Activated CD4-positive, alpha-beta T cell treated with anti-CD3 and anti-CD28 coated beads, Interleukin-2, Interleukin-4, amounts not matched to agents 100 ng/mL and 50 ng/mL, durations not matched to agents 16 hours and 8 hours (primary cell): ENCODE data around the gene PALLD.

Experiments used
- DNase-seq: peaks from one replicate; pipeline ENCODE4 v3.0.0-alpha.2; 2020; ENCODE audit warnings: low spot score

The PALLD gene

DNA sequence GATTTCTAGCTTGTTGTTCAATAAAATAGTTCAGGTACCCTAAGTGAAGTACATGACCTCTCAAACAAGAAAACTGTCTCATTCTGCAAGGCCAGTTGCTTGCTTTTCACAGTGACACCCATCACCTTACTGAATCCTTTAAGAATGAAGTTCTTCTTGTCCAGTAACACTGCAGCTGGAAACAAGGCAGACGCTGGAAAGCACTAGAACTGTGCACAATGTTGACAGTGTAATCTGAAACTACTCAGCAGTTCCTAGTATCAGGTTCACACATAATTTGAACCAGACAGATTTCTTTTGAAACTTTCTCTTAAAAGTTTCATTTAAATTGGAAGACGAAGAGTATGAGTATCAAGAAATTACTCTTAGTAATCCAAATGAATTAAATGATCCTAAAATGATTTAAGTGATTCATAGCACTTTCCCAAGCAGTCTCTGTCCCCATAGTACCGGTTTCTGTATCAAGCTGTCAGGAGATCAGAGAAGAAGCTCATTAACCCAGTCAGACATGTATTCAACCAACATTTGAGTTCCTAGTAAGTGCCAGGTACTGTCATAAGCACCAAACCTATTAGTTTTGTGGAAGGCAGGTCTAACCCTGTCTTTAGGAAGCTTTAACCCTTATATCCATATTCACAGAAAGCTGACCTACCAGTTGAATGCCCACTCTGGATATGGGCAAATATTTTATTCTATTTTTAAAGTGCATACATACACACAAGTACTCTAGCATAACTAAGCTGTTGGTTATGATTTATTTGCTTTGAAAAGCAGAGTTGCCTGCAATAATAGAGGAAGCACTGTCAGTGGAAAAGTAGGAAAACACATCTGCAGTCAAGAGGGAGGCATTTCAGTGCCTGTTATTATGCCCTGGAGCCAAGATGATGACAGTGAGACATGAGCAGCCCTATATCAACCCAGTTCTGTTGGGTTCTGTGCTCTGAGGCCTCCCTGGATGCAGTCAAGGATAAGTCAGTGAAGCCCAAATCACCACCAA, 63.6 kb downstream of the PALLD start:
- DNase-seq: no peak

DNA sequence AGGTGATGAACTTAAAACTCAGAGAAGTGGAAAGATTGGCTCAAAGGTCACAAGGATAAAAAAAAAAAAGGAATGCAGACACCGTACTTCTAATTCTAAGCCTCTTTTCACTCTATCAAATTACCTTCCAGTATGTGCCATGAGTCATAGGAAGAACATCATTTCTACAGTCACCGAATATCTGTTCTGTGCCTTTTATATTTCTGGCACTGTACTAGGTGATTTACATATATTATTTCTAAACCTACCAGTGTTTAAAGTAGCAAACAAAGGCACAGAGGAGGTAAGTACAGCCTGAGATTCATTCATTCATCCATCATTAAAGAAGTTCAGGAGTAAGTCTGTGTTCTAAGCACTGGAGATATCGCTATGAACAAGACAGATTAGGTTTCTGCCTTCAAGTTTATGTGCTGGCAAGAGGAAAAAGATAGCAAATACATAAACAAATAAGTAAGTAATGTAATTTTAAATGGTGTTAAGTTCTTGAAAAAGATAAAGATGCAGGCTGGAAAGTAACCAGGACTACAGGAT, 65.3 kb downstream of the PALLD start:
- DNase-seq: no peak

GRCh38 chr4:168564023-168564422, 67.2 kb downstream of the PALLD start:
- DNase-seq: no peak

DNA sequence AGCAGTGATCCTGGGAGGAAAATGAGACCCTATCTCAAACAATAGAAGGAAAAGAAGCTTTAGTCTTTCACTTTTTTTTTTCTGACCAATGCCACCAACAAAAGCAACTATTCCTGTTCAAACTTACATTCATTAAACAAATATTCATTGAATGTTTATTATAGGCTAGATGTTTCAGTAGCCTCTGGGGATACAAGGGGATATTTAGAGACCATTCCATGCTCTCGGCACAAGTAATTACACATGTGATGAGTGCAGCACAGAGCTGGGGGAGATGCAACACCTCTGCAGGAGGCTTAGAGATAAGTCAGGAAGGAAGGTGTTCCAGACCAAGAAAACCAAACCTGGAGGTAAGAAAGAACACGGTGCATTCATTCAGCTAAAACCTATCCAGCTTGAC, 68.3 kb downstream of the PALLD start:
- no peak for DNase-seq

- no peak for DNase-seq
Observed at GRCh38 chr4:168566726-168567125, 69.9 kb downstream of the PALLD start.

DNA sequence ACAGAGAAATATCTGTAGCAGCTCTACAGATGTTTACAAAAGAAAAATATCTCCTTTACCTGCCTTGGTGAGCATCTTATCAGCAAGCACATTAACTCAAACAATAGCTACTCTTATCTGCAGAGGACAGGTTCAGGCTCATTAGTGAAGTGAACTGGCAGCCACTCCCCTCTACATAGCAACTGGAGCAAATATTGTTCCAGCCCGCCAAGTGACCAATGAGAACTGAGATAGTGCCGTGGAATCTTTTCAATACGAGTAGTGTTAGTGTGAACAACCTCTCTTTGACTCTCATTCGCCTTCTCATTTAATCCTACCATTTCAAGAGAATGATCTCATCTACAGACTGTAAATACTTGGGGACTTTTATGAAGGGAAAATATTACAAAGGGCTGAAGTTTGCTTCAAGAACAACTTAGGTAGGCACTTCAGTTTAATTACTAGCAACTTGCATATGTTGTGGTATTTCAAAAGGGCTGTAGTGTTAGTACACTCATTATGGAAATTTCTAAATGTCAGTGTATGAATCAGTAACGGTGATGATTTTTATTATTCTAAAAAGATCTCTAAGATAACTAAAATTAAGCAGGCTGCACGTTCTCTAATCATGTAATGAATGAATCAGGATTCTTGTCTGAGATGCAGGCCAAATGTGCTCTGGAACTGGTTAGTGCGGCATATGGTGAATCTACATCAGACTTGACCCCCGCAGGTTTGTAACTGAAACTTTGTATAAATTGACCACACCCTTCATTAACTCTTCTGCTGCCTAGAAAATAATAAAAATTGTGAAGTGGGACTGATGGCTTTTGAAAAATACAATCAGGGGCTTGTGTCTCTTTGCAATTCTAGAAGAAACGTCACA, 72.4 kb downstream of the PALLD start:
- DNase-seq: peak; percentile 6

DNA sequence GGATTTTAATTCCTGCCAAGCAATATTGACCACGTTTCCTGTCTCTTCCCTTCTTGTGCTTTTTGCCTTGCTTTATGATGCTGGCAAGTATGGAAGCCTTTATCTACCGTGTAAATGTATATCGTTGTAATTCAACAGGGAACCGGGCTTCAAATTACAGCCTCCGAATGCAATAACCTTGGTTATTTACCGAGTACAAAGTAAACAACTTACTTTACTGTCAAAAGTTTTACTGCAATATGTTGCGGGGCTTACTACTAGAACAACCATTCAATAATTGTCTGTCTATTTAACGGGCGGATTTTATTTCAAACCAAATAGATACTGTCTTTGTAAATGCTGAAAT, 73.1 kb downstream of the PALLD start:
- DNase-seq: no peak

DNA sequence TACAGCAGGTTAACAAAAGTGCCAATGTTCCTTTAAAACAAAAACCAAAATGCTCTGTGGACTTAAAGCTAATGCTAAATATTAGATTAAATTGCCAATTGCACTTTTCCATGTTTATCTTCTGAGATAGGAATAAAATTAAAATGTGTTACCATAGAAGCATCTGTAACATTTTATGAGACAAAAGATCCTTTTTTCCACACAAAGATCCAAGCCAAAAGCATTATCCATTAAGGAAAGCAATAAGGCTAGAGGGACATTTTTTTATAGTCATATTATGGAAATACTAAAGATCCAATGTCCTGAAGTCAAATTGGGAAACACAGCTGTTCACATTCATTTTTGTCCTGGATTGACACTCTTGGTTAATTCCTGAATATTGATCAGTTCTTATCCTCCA, 73.6 kb downstream of the PALLD start:
- no peak for DNase-seq

- DNase-seq: no peak
Observed at GRCh38 chr4:168572002-168572401, 75.2 kb downstream of the PALLD start.

- DNase-seq: no peak
Observed at GRCh38 chr4:168573870-168574269, 77.0 kb downstream of the PALLD start.

DNA sequence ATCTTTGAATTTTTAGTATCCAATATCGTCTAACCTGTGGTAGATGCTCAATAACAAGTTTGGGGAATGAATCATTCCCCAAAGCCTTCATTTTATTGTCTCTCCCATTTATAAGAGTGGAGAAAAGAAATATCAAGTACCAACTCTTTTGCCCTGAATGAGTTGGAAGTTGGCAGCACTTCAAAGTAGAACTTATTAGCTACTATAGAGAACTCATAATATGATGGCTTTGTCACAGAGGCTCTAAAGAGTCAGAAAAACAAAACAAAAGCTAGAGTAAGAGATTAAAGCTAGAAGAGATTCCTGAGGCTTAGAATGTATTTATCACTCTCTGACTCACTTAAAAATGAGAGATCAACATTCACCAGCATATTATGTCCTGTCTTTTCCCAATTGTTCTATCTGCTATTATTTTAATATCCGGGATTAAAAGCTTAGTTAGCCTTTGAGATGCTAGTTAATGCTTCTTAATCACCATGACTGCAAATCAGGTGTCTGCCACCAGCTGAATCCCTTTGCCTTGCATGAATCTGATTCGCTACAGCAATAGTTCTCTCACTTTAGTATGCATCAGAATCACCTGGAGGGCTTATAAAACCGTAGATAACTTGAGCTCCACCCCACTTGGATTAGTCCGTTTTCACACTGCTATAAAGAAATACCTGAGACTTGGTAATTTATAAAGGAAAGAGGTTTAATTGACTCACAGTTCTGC, 77.9 kb downstream of the PALLD start:
- DNase-seq: no peak

- DNase-seq: no peak
Observed at GRCh38 chr4:168575473-168575872, 78.6 kb downstream of the PALLD start.

GRCh38 chr4:168577624-168578023, 80.8 kb downstream of the PALLD start:
- DNase-seq: no peak

DNA sequence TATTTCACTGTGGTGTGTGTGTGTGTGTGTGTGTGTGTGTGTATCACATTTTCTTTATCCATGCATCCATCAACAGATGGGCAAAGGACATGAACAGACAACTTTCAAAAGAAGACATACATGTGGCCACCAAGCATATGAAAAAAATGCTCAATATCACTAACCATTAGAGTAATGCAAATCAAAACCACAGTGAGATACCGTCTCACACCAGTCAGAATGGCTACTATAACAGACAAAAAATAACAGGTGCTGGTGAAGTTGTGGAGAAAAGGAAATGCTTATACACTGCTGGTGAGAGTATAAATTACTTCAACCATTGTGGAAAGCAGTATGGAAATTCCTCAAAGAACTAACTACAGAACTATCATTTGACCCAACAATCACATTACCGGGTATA, 83.4 kb downstream of the PALLD start:
- DNase-seq: no peak

DNA sequence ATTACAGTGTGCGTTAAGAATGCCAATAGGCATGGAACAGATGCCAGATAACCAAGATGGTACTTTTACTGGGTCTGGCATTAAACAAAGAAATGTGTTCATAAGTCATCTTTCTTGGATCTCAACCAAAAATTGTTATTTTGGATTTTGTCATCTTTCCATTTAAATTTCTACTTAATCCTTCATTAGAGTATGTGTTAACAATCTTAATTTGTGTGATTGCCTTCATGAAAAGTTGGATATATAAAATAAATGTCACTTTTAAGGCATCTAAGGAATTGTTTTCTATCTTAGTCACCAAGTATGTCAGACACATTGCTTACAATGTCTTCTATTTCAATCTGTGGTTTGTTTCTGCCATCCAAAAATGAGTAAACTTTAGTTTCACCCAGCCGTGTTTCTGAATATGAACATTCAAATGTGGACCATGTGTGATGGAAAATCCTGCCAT, 87.5 kb downstream of the PALLD start:
- peak; percentile 16 for DNase-seq

GRCh38 chr4:168585168-168586091, 88.6 kb downstream of the PALLD start:
- DNase-seq: peak; percentile 24

DNA sequence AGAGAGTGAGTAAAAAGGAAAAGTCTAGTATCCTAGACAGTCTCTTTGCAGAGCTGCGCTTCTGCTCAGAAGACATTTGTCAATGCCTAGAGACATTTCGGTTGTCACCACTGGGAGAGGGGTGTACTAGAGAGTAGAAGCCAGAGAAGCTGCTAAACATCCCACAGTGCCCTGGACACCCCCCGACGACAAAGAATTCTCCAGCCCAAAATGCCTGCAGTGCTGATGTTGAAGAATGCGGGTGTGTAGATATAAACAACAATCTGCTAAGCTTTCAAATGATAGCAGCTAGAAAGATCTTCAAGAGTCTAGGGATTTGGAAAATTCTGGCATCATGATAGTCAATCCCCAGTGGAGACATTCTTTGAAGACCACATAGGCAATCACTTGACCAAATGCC, 90.1 kb downstream of the PALLD start:
- no peak for DNase-seq

DNA sequence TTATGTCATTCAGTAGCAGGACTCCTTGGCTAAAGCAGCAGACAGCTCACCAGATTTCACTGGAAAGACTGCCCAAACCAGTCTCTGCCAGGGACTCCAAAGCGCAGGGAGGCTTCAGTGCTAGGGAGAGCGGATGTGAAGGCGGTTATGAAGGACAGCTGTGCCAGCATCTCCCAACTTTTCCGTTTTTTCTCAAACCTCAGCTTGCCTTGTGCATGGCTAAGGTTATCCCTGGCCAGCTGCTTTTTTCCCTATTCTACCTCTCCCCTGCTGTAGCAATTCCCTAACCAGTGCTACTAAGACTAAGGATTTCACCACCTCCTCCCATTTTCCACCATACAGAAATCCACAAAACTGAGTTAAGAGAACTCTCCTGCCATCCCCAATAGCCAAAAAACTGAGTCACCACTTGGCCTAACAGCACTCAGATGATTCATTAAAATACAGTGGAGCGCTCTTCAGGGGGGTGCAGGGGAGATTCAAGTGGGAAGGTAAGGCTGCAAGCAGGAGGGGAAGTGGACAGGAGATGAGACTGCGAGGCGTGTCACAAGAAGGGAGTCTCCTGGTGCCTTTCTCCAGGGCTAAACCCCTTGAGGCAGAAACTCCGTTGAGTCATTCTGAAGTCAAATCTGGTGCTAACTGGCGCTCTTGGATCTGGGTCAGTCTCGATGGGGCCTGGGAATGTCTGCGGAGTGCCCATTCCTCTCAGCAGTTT, 90.7 kb downstream of the PALLD start:
- no peak for DNase-seq

GRCh38 chr4:168588916-168589531, 92.2 kb downstream of the PALLD start:
- no peak for DNase-seq

DNA sequence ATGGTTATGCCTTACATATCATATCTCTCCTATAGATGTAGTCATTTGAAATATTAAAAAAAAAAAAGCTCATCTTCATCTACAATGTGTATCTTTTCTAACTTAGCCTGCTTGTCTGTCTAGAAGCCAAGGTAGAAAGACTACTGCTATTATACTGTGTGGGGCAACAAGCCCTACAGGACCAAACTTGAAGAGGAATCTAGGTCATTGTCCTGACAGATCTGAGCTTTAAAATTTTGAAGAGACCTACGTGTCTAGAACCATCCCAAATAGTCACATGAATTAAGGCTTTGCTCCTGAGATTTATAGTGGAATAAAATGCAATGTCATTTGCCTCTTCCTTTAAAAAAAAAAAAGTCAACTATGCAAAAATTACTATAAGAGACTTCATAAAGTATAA, 95.8 kb downstream of the PALLD start:
- no peak for DNase-seq
